ENCODE measurements around the gene LIMS2. TPM values are rescaled to one million over a fixed set of nuclear protein-coding genes. Genes with fewer than 3 reads are reported as not detected.

The LIMS2 gene
- total RNA-seq, 6 experiments from 2014 or later: 6.6 to 37.7 (median 19.5) TPM

DNA sequence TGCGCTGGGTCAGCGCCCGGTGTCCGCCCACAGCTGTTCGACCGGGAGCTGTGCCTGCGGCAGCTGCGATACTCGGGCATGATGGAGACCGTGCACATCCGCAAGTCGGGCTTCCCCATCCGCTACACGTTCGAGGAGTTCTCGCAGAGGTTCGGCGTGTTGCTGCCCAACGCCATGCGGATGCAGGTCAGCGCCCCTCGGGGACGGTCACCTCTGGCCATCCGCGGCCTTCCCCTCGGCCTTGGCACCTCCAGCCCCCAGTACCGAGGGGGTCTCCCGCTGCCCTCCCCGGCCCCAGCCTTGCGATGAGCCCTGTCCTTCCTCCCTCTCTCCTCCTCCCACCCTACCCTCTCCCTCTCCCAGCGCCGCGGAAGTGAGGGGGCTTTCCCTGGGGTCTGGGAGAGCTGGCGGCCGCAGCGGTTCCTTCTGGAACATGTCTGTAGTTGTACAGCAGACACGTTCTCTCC is 82.5 kb downstream of the LIMS2 start:
- Histone ChIP-seq H3K27ac (no peak overlapping the region), H3K4me1 (no peaks in the 10 kb centered on the region), H3K9me3 (no peaks in the 10 kb centered on the region), H3K36me3 (no peaks in the 10 kb centered on the region), H3K4me3 (no peak overlapping the region), H3K27me3 (no peaks in the 10 kb centered on the region)
- intact Hi-C loops (cut with DNase I): no loop called here
- peak in 1 of 3 donors; percentile 37 for DNase-seq
- TF ChIP-seq, protein P1, sequence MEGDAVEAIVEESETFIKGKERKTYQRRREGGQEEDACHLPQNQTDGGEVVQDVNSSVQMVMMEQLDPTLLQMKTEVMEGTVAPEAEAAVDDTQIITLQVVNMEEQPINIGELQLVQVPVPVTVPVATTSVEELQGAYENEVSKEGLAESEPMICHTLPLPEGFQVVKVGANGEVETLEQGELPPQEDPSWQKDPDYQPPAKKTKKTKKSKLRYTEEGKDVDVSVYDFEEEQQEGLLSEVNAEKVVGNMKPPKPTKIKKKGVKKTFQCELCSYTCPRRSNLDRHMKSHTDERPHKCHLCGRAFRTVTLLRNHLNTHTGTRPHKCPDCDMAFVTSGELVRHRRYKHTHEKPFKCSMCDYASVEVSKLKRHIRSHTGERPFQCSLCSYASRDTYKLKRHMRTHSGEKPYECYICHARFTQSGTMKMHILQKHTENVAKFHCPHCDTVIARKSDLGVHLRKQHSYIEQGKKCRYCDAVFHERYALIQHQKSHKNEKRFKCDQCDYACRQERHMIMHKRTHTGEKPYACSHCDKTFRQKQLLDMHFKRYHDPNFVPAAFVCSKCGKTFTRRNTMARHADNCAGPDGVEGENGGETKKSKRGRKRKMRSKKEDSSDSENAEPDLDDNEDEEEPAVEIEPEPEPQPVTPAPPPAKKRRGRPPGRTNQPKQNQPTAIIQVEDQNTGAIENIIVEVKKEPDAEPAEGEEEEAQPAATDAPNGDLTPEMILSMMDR (IDR thresholded peaks at IDR 0.05): no peak
- no peak for TF ChIP-seq POLR2A (IDR thresholded peaks at IDR 0.05)
- no peak for ATAC-seq
- WGBS (ENCODE audit: insufficient coverage, low coverage, low lambda C conversion rate, missing lambda C conversion rate): 100% methylated on average over 2 of the region's 37 CpGs

DNA sequence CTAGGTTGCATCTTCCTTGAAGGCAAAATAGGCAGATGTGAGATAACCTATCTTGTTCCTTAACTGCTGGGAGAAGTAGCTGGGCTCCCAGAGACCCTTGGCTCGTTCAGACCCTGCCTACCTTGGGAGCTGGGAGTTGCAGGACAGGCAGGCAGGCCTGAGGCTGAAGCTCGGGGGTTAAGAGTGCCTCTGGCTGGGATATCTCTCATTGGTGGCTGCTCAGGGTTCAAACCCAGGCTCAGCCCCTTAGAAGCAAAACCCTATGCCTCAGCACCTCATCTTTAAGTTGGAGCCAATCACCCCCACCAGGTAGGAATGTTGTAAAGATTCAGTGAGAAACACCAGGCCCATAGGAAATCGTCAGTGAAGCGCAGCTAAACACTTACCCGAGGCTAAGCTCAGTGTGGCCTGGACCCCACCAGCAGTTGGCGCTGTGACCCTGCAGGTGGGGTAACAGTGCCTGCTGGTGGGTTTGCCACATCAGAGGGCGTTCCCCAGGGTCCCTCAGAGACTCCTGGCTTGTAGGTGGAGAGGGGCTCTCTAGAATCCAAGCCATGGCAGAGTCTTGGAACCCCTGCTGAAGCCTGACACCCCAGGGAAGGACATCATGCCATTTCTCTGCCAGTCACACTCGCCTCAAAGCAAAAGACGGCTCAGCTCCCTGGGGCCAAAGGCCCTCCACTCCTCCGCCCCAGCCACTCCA is 84.0 kb downstream of the LIMS2 start:
- intact Hi-C loops (cut with DNase I): no loop called here
- TF ChIP-seq POLR2A (IDR thresholded peaks at IDR 0.05): no peak
- TF ChIP-seq, protein P1 (IDR thresholded peaks at IDR 0.05): peak; percentile 86 to 93 (median 91)
- DNase-seq: peak; percentile 62 to 70 (median 68)
- WGBS (ENCODE audit: insufficient coverage, low coverage, low lambda C conversion rate, missing lambda C conversion rate): 27% methylated on average over 7 of the region's 10 CpGs
- Histone ChIP-seq H3K9me3 (no peaks in the 10 kb centered on the region), H3K27ac (no peak overlapping the region), H3K4me3 (no peak overlapping the region), H3K36me3 (no peaks in the 10 kb centered on the region), H3K4me1 (no peaks in the 10 kb centered on the region), H3K27me3 (no peaks in the 10 kb centered on the region)
- ATAC-seq: peak; percentile 93 to 98 (median 97)

DNA sequence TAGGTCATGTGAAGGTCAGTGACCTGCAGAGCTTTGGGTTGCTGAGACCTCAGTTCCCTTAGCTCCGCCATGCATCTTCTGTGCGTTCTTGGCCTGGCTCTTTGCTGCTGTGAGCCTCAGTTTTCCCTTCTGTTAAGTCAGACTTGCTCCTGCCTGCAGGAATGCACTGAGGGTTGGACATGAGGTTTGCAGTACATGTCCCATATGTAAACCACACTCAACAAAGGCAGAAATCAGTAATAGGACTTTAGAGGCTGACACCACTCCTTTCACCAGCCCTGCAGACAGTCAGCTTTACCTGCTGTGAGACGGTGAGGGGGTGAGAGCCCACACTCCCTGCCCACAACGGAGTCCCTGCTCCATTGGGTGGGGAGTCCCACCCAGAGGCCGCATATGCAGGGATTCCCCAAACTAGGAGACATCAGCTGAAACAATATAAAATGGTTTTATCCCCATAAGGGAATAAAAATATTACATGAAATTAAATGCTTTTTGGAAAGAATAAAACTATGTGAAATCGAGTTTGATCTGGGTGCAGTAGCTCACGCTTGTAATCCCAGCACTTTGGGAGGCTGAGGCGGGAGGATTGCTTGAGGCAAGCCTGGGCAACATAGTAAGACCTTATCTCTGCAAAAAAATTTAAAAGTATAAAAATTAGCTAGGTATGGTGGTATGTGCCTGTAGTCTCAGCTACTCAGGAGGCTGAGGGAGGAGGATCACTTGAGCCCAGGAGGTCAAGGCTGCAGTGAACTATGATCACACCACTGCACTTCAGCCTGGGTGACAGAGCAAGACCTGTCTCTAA is 84.7 kb downstream of the LIMS2 start:
- peak in 1 of 3 donors; percentile 35 for DNase-seq
- H3K4me3 ChIP-seq: no peak overlapping the region
- no peak overlapping the region for H3K27ac ChIP-seq
- intact Hi-C loops (cut with DNase I): no loop called here
- WGBS (ENCODE audit: insufficient coverage, low coverage, low lambda C conversion rate, missing lambda C conversion rate): 96% methylated on average over 6 of the region's 8 CpGs
- no peak for ATAC-seq
- no peaks in the 10 kb centered on the region for H3K36me3 ChIP-seq
- TF ChIP-seq POLR2A (IDR thresholded peaks at IDR 0.05): no peak
- TF ChIP-seq, protein P1 (IDR thresholded peaks at IDR 0.05): no peak
- no peaks in the 10 kb centered on the region for H3K4me1 ChIP-seq
- H3K9me3 ChIP-seq: no peaks in the 10 kb centered on the region
- H3K27me3 ChIP-seq: no peaks in the 10 kb centered on the region

DNA sequence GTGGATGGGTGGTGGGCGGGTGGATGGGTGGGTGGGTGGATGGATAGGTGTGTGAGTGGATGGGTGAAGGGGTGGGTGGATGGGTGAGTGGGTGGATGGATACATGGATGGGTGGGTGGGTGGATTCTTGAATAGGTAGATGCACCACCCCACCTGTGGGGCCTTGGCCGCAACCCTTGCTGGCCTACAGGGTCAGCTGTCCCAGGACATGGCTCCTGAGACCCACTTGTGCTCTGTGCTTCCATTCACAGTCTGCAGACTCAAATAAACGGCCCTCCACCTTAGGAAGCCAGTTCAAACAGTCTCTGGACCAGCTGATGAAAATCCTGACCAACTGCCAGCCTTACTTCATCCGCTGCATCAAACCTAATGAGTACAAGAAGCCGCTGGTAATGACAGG is 85.5 kb downstream of the LIMS2 start:
- WGBS (ENCODE audit: insufficient coverage, low coverage, low lambda C conversion rate, missing lambda C conversion rate): 87% methylated on average over 2 of the region's 5 CpGs
- TF ChIP-seq, protein P1 (IDR thresholded peaks at IDR 0.05): no peak
- no peak for TF ChIP-seq POLR2A (IDR thresholded peaks at IDR 0.05)
- H3K27ac ChIP-seq: no peak overlapping the region
- no peaks in the 10 kb centered on the region for H3K4me1 ChIP-seq
- ATAC-seq (no peak), DNase-seq (peak in 1 of 3 donors; percentile 30)
- intact Hi-C loops (cut with DNase I): no loop called here
- no peak overlapping the region for H3K4me3 ChIP-seq
- H3K27me3 ChIP-seq: no peaks in the 10 kb centered on the region
- H3K36me3 ChIP-seq: no peaks in the 10 kb centered on the region
- no peaks in the 10 kb centered on the region for H3K9me3 ChIP-seq

Data from right lobe of liver (tissue), 6 donors.